Upper lobe of left lung (tissue), 4 donors: Measurements from ENCODE around the gene AKR1B1.

Source experiments
- CTCF ChIP-seq, 6 experiments: fragments of 450-650 bp in 4 of 6; fragments of 200-600 bp in 2 of 6; sonication (generic) in 2 of 6; IDR thresholded peaks; one replicate each; pipeline ENCODE4 v1.5.1; 2016 to 2019; ENCODE audit warnings: antibody characterized with exemption in 6 of 6
- POLR2A ChIP-seq, 4 donors: fragments of 450-650 bp; IDR thresholded peaks; one replicate each; pipeline ENCODE4 v1.5.1; 2016 to 2017; ENCODE audit warnings: antibody characterized with exemption in 4 of 4, mild to moderate bottlenecking in 2 of 4
- POLR2AphosphoS5 ChIP-seq, 2 donors: sonication (generic); formaldehyde crosslinking; IDR thresholded peaks; one replicate each; pipeline ENCODE4 v1.5.1; 2017; ENCODE audit warnings: antibody characterized with exemption in 2 of 2

- no peak for TF ChIP-seq CTCF (IDR thresholded peaks at IDR 0.05)
- TF ChIP-seq POLR2A (IDR thresholded peaks at IDR 0.05) = no peak
- no peak for TF ChIP-seq POLR2AphosphoS5 (IDR thresholded peaks at IDR 0.05)
Measured at GRCh38 chr7:134407311-134407710, 51.6 kb downstream of the AKR1B1 start.
